Stimulated activated naive CD8-positive, alpha-beta T cell treated with anti-CD3 and anti-CD28 coated beads, Interleukin-15, amount 100 ng/mL, for 72 hours (primary cell): ENCODE data around the gene KIAA1671.
"Not testable (repeated sequence)": the region's sequence is repeated elsewhere in the genome, so short reads cannot be mapped to it uniquely, and the experiment has no call there.

Experiments
- ATAC-seq: fragments of 150-1000 bp; cut with Tn5 transposase; 2 replicates; pipeline ENCODE4 v1.10.0; 2021; ENCODE audit warnings: mild to moderate bottlenecking, moderate library complexity
- DNase-seq, 2 donors: peaks; one replicate each; pipeline ENCODE4 v3.0.0; 2021 to 2022
- H3K27ac Mint-ChIP-seq, 2 donors: one replicate each; pipeline ENCODE4 v1.8.0; 2022; ENCODE audit warnings: mild to moderate bottlenecking in 2 of 2, mixed read lengths in 2 of 2, moderate library complexity in 2 of 2
- H3K27me3 Mint-ChIP-seq: one replicate; pipeline ENCODE4 v1.8.0; 2022; ENCODE audit warnings: mixed read lengths
- H3K4me1 Mint-ChIP-seq: one replicate; pipeline ENCODE4 v1.8.0; 2022; ENCODE audit warnings: mild to moderate bottlenecking, mixed read lengths
- H3K4me3 Mint-ChIP-seq, 2 donors: one replicate each; pipeline ENCODE4 v1.8.0; 2022; ENCODE audit warnings: mild to moderate bottlenecking in 2 of 2, mixed read lengths in 2 of 2, moderate library complexity in 1 of 2
- H3K9me3 Mint-ChIP-seq, 2 donors: one replicate each; pipeline ENCODE4 v1.8.0; 2022; ENCODE audit warnings: mixed read lengths in 2 of 2

Gene KIAA1671

GRCh38 chr22:25233706-25234105 is 281.2 kb downstream of the KIAA1671 start:
- not testable (repeated sequence) for H3K4me3 Mint-ChIP-seq, H3K4me1 Mint-ChIP-seq
- H3K27me3 Mint-ChIP-seq = peaks cover 72% of the 10 kb centered on the region

GRCh38 chr22:25235547-25236290 is 283.2 kb downstream of the KIAA1671 start:
- H3K9me3 Mint-ChIP-seq = no peaks in the 10 kb centered on the region
- no peak overlapping the region for H3K27ac Mint-ChIP-seq

More at GRCh38 chr22:25233706-25234105, 281.2 kb downstream of the KIAA1671 start:
- H3K27ac Mint-ChIP-seq, ATAC-seq, H3K9me3 Mint-ChIP-seq, DNase-seq: not testable (repeated sequence)

GRCh38 chr22:25236417-25236816 is 283.9 kb downstream of the KIAA1671 start:
- Mint-ChIP-seq H3K27me3 (peaks cover 75% of the 10 kb centered on the region), H3K27ac (no peak overlapping the region)

More at GRCh38 chr22:25235547-25236290, 283.2 kb downstream of the KIAA1671 start:
- Mint-ChIP-seq H3K27me3 (peaks cover 74% of the 10 kb centered on the region), H3K4me3 (peak overlapping the region; percentile 53 to 63), H3K4me1 (peaks cover 8% of the 10 kb centered on the region)
- DNase-seq = peak; percentile 79 to 84
- ATAC-seq = peak; percentile 96

GRCh38 chr22:25237503-25237902 is 285.0 kb downstream of the KIAA1671 start:
- Mint-ChIP-seq H3K27me3 (peaks cover 66% of the 10 kb centered on the region), H3K9me3 (no peaks in the 10 kb centered on the region), H3K4me1 (peaks cover 8% of the 10 kb centered on the region)

More at GRCh38 chr22:25236417-25236816, 283.9 kb downstream of the KIAA1671 start:
- Mint-ChIP-seq H3K9me3 (no peaks in the 10 kb centered on the region), H3K4me1 (peaks cover 8% of the 10 kb centered on the region), H3K4me3 (no peak overlapping the region)
- ATAC-seq (no peak), DNase-seq (no peak)

GRCh38 chr22:25238058-25238457 is 285.5 kb downstream of the KIAA1671 start:
- not testable (repeated sequence) for H3K27ac Mint-ChIP-seq, DNase-seq, H3K4me1 Mint-ChIP-seq, H3K9me3 Mint-ChIP-seq, H3K4me3 Mint-ChIP-seq, ATAC-seq
- H3K27me3 Mint-ChIP-seq = peaks cover 60% of the 10 kb centered on the region

More at GRCh38 chr22:25237503-25237902, 285.0 kb downstream of the KIAA1671 start:
- Mint-ChIP-seq H3K4me3 (no peak overlapping the region), H3K27ac (no peak overlapping the region)
- ATAC-seq (no peak), DNase-seq (no peak)
